H9 (cell line): ENCODE results near the gene AVPR2. TPM values are rescaled to one million over a fixed set of nuclear protein-coding genes. Genes with fewer than 3 reads are reported as not detected.
A peak's percentile ranks its signal among the peaks of the same experiment; 100 is the strongest.

Experiments
- DNase-seq: peaks from one replicate; pipeline ENCODE4 v3.0.0-alpha.2; 2017
- H2AFZ ChIP-seq: one replicate; pipeline ENCODE4 v1.6.1; 2013; ENCODE audit warnings: mild to moderate bottlenecking, low read length, control low read depth, moderate library complexity
- H2AK5ac ChIP-seq: 2 replicates; pipeline ENCODE4 v1.6.1; 2013; ENCODE audit warnings: low read length, control low read depth, mixed read lengths; ENCODE audit not compliant: insufficient read length
- H2BK120ac ChIP-seq: one replicate; pipeline ENCODE4 v1.6.1; 2013; ENCODE audit warnings: low read depth, mild to moderate bottlenecking, low read length, control low read depth, inconsistent platforms; ENCODE audit not compliant: poor library complexity, severe bottlenecking
- H2BK12ac ChIP-seq: 2 replicates; pipeline ENCODE4 v1.6.1; 2013; ENCODE audit warnings: low read length, control low read depth, mixed read lengths, low read depth; ENCODE audit not compliant: insufficient read length
- H2BK15ac ChIP-seq: 2 replicates; pipeline ENCODE4 v1.6.1; 2013; ENCODE audit warnings: low read depth, low read length, control low read depth
- H2BK20ac ChIP-seq: one replicate; pipeline ENCODE4 v1.6.1; 2013; ENCODE audit warnings: low read depth, mild to moderate bottlenecking, low read length, control low read depth, inconsistent platforms; ENCODE audit not compliant: poor library complexity, severe bottlenecking
- H2BK5ac ChIP-seq: 2 replicates; pipeline ENCODE4 v1.6.1; 2013; ENCODE audit warnings: low read length, control low read depth, mixed read lengths; ENCODE audit not compliant: insufficient read length
- H3K14ac ChIP-seq: 2 replicates; pipeline ENCODE4 v1.6.1; 2013; ENCODE audit warnings: low read length, control low read depth; ENCODE audit not compliant: insufficient read depth
- H3K18ac ChIP-seq: 2 replicates; pipeline ENCODE4 v1.6.1; 2013; ENCODE audit warnings: low read depth, mild to moderate bottlenecking, mixed read lengths, low read length, control low read depth; ENCODE audit not compliant: insufficient read length
- H3K23ac ChIP-seq: 2 replicates; pipeline ENCODE4 v1.6.1; 2013; ENCODE audit warnings: low read length, control low read depth, mixed read lengths, low read depth; ENCODE audit not compliant: insufficient read length
- H3K23me2 ChIP-seq: 2 replicates; pipeline ENCODE4 v1.6.1; 2013; ENCODE audit warnings: low read depth, mild to moderate bottlenecking, mixed read lengths, low read length, control low read depth; ENCODE audit not compliant: insufficient read length, poor library complexity, severe bottlenecking
- H3K27ac ChIP-seq: 2 replicates; pipeline ENCODE4 v1.5.1; 2013; ENCODE audit warnings: low read length, control low read depth, mixed read lengths, low read depth; ENCODE audit not compliant: insufficient read length
- H3K27me3 ChIP-seq: 2 replicates; pipeline ENCODE4 v1.6.1; 2013; ENCODE audit warnings: low read length, control low read depth, inconsistent platforms; ENCODE audit not compliant: insufficient read depth
- H3K4ac ChIP-seq: 2 replicates; pipeline ENCODE4 v1.6.1; 2013; ENCODE audit warnings: low read depth, mild to moderate bottlenecking, control low read depth, inconsistent platforms, low read length, moderate library complexity
- H3K4me1 ChIP-seq: 2 replicates; pipeline ENCODE4 v1.6.1; 2013; ENCODE audit warnings: low read length, control low read depth, inconsistent platforms; ENCODE audit not compliant: insufficient read depth
- H3K4me2 ChIP-seq: 2 replicates; pipeline ENCODE4 v1.6.1; 2013; ENCODE audit warnings: low read length, control low read depth, mixed read lengths; ENCODE audit not compliant: insufficient read length, insufficient read depth
- H3K56ac ChIP-seq: 2 replicates; pipeline ENCODE4 v1.6.1; 2013; ENCODE audit warnings: low read depth, mild to moderate bottlenecking, mixed read lengths, low read length, control low read depth; ENCODE audit not compliant: insufficient read length
- H3K79me1 ChIP-seq: 2 replicates; pipeline ENCODE4 v1.6.1; 2013; ENCODE audit warnings: low read depth, mild to moderate bottlenecking, moderate library complexity, low read length, control low read depth, inconsistent platforms; ENCODE audit not compliant: insufficient read depth, poor library complexity, severe bottlenecking
- H3K79me2 ChIP-seq: 2 replicates; pipeline ENCODE4 v1.6.1; 2013; ENCODE audit warnings: low read length, control low read depth, inconsistent platforms; ENCODE audit not compliant: insufficient read depth
- H3K9ac ChIP-seq: 2 replicates; pipeline ENCODE4 v1.6.1; 2013; ENCODE audit warnings: low read length, control low read depth, mixed read lengths; ENCODE audit not compliant: insufficient read length; ENCODE audit errors: extremely low read depth
- H3K9me3 ChIP-seq: one replicate; pipeline ENCODE4 v1.6.1; 2013; ENCODE audit warnings: low read depth, low read length, inconsistent platforms; ENCODE audit not compliant: control insufficient read depth
- H3T11ph ChIP-seq: one replicate; pipeline ENCODE4 v1.6.1; 2013; ENCODE audit warnings: mild to moderate bottlenecking, low read length, control low read depth, inconsistent platforms
- H4K20me1 ChIP-seq: one replicate; pipeline ENCODE4 v1.6.1; 2013; ENCODE audit not compliant: control insufficient read depth, insufficient read length, insufficient read depth
- H4K5ac ChIP-seq: 2 replicates; pipeline ENCODE4 v1.6.1; 2013; ENCODE audit warnings: low read depth, mild to moderate bottlenecking, mixed read lengths, low read length, control low read depth; ENCODE audit not compliant: insufficient read length
- H4K8ac ChIP-seq: replicated peaks from 2 replicates; pipeline ENCODE4 v1.6.1; 2013; ENCODE audit warnings: low read length, control low read depth, mixed read lengths, low read depth; ENCODE audit not compliant: insufficient read length
- H4K91ac ChIP-seq: 2 replicates; pipeline ENCODE4 v1.6.1; 2013; ENCODE audit warnings: low read depth, mild to moderate bottlenecking, moderate library complexity, mixed read lengths, low read length, control low read depth; ENCODE audit not compliant: insufficient read length
- H3K27ac Mint-ChIP-seq, 3 experiments: 2 replicates in 2 of 3; 3 replicates in 1 of 3; pipeline ENCODE4 v1.8.0; 2020 to 2021; ENCODE audit warnings: mixed read lengths in 3 of 3, mild to moderate bottlenecking in 1 of 3, moderate library complexity in 1 of 3
- H3K27me3 Mint-ChIP-seq: 2 replicates; pipeline ENCODE4 v1.8.0; 2021; ENCODE audit warnings: low read depth, mild to moderate bottlenecking, moderate library complexity, mixed read lengths
- H3K36me3 Mint-ChIP-seq, 3 experiments: 2 replicates in 2 of 3; 3 replicates in 1 of 3; pipeline ENCODE4 v1.8.0; 2020 to 2021; ENCODE audit warnings: low read depth in 3 of 3, mixed read lengths in 3 of 3; ENCODE audit not compliant: insufficient read depth in 1 of 3
- H3K4me1 Mint-ChIP-seq, 2 experiments: 2 replicates each; pipeline ENCODE4 v1.8.0; 2020; ENCODE audit warnings: mixed read lengths in 2 of 2
- H3K4me3 Mint-ChIP-seq, 2 experiments: 2 replicates in 1 of 2; 3 replicates in 1 of 2; pipeline ENCODE4 v1.8.0; 2020 to 2021; ENCODE audit warnings: mild to moderate bottlenecking in 2 of 2, mixed read lengths in 2 of 2, moderate library complexity in 1 of 2
- H3K9me3 Mint-ChIP-seq, 2 experiments: 2 replicates in 1 of 2; 3 replicates in 1 of 2; pipeline ENCODE4 v1.8.0; 2020; ENCODE audit warnings: mild to moderate bottlenecking in 2 of 2, mixed read lengths in 2 of 2, moderate library complexity in 1 of 2
- WGBS: extraction: QIAGEN DNeasy Blood & Tissue Kit; methylation state at CpG from one replicate; pipeline ENCODE4 v1.1.7; 2013; ENCODE audit warnings: missing lambda C conversion rate, low lambda C conversion rate, mixed read lengths; ENCODE audit not compliant: insufficient read length; ENCODE audit errors: extremely low coverage; 5-methylcytosine and 5-hydroxymethylcytosine counted together
- total RNA-seq: library from RNA; stranded (reverse); gene quantifications from 2 replicates; pipeline ENCODE4 v1.2.1, GENCODE V29; 2021
- TF ChIP-seq, protein P1 (sequence below): fragments of 200-600 bp; sonication (generic); conservative IDR thresholded peaks from 3 replicates; pipeline ENCODE4 v1.8.0; 2021; ENCODE audit warnings: antibody characterized with exemption, mild to moderate bottlenecking

AVPR2 gene
- total RNA-seq, 1 experiment from 2014 or later, result not detected

DNA sequence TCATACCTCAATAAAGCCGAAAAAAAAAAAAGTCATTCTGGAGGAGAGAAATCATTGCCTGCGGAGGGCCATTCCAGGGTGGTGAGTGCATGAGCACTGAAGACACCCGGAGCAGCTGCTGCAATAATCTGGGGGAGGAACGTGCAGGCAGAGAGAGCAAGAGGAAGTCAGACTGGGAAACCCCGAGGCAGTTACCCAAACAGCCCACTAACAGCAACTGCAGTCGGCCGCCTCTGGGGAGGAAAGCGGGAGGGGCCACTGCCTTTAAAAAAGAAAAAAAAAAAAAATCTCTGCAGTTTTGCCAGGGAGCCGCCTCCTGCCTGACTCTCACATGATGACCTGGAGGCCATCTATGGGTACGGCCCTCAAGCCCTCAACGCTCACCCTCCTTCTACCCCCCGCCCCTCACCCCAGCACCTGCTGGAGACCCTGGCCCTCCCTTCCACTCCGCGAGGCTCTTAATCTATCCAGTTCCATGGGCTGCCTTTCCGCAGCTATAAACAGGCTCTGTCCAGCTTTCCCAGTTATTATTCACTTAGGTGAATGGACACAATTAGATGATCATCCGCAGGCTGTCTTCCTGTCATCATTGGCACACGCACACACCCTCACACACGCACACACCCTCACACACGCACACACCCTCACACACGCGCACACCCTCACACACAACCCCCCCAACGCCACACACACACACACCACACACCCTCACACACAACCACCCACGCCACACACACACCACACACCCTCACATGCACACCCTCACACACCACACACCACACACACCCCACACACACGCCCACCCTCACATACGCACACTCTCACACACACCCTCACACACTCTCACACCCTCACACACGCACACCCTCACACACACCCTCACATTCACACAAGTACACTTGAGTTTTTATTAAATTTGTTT is 3.4 kb upstream of the AVPR2 start:
- Histone ChIP-seq H4K20me1 (no peaks in the 10 kb centered on the region), H3K18ac (peak overlapping the region; percentile 84), H3K23me2 (no peaks in the 10 kb centered on the region), H3T11ph (no peak overlapping the region), H3K14ac (no peak overlapping the region; the same call in 1 of the 2 replicates), H3K4ac (no peak overlapping the region), H3K27me3 (no peaks in the 10 kb centered on the region), H2BK12ac (no peak overlapping the region), H3K23ac (no peak overlapping the region), H3K56ac (no peak overlapping the region), H4K5ac (no peak overlapping the region), H3K27ac (no peak overlapping the region), H2BK15ac (no peak overlapping the region), H2BK120ac (no peak overlapping the region), H4K8ac (no peak overlapping the region), H3K4me1 (no peaks in the 10 kb centered on the region), H2AFZ (no peak overlapping the region), H4K91ac (no peak overlapping the region), H3K79me2 (no peaks in the 10 kb centered on the region), H2BK20ac (no peak overlapping the region), H2AK5ac (no peak overlapping the region), H3K9me3 (peaks cover 13% of the 10 kb centered on the region), H3K4me2 (no peak overlapping the region), H3K79me1 (no peaks in the 10 kb centered on the region), H2BK5ac (no peak overlapping the region), H3K9ac (no peak overlapping the region)
- Mint-ChIP-seq H3K27ac (peak overlapping the region in 2 of 3 experiments; percentile 57 to 76; a peak in 3 of 7 replicates), H3K27me3 (peaks cover 4% of the 10 kb centered on the region; the same call in 1 of the 2 replicates), H3K36me3 (peaks cover 0 to 7% (median 3%) of the 10 kb centered on the region in 3 experiments; a peak in 3 of 7 replicates), H3K4me3 (peak overlapping the region in 1 of 2 experiments; percentile 57; a peak in 2 of 5 replicates), H3K9me3 (peaks cover 67 to 69% of the 10 kb centered on the region in 2 experiments), H3K4me1 (peaks cover 9 to 25% of the 10 kb centered on the region in 2 experiments)
- peak; percentile 10 for DNase-seq
- WGBS, result 100% methylated on average over 2 of the region's 26 CpGs
- TF ChIP-seq, protein P1, sequence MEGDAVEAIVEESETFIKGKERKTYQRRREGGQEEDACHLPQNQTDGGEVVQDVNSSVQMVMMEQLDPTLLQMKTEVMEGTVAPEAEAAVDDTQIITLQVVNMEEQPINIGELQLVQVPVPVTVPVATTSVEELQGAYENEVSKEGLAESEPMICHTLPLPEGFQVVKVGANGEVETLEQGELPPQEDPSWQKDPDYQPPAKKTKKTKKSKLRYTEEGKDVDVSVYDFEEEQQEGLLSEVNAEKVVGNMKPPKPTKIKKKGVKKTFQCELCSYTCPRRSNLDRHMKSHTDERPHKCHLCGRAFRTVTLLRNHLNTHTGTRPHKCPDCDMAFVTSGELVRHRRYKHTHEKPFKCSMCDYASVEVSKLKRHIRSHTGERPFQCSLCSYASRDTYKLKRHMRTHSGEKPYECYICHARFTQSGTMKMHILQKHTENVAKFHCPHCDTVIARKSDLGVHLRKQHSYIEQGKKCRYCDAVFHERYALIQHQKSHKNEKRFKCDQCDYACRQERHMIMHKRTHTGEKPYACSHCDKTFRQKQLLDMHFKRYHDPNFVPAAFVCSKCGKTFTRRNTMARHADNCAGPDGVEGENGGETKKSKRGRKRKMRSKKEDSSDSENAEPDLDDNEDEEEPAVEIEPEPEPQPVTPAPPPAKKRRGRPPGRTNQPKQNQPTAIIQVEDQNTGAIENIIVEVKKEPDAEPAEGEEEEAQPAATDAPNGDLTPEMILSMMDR, result no peak
